Trophoblast cell (in vitro differentiated cells and primary cell): ENCODE measurements around the gene SF3B3.

ENCODE experiments used
- DNase-seq, 2 donors: peaks; one replicate each; pipeline ENCODE4 v3.0.0-alpha.2; 2016
- H2AFZ ChIP-seq: 2 replicates; pipeline ENCODE4 v1.6.1; 2013; ENCODE audit warnings: low read length, moderate library complexity, mild to moderate bottlenecking; ENCODE audit not compliant: insufficient read depth, poor library complexity
- H2AK5ac ChIP-seq: 2 replicates; pipeline ENCODE4 v1.6.1; 2013; ENCODE audit warnings: mild to moderate bottlenecking, low read length
- H2BK120ac ChIP-seq: 2 replicates; pipeline ENCODE4 v1.6.1; 2013; ENCODE audit warnings: low read length, mild to moderate bottlenecking, moderate library complexity; ENCODE audit not compliant: insufficient read depth, poor library complexity
- H2BK12ac ChIP-seq: 2 replicates; pipeline ENCODE4 v1.6.1; 2013; ENCODE audit warnings: mild to moderate bottlenecking, low read length, moderate library complexity
- H2BK5ac ChIP-seq: 2 replicates; pipeline ENCODE4 v1.6.1; 2013; ENCODE audit warnings: low read length, low read depth, moderate library complexity, mild to moderate bottlenecking; ENCODE audit not compliant: poor library complexity
- H3K14ac ChIP-seq: 2 replicates; pipeline ENCODE4 v1.6.1; 2013; ENCODE audit warnings: mild to moderate bottlenecking, low read length
- H3K18ac ChIP-seq: 2 replicates; pipeline ENCODE4 v1.6.1; 2013; ENCODE audit warnings: mild to moderate bottlenecking, low read length
- H3K23ac ChIP-seq: 2 replicates; pipeline ENCODE4 v1.6.1; 2013; ENCODE audit warnings: low read length
- H3K27ac ChIP-seq: 2 replicates; pipeline ENCODE4 v1.5.1; 2013; ENCODE audit warnings: low read depth, mild to moderate bottlenecking, inconsistent platforms, low read length, moderate library complexity
- H3K27me3 ChIP-seq: 2 replicates; pipeline ENCODE4 v1.6.1; 2013; ENCODE audit warnings: inconsistent platforms, mild to moderate bottlenecking, low read length, moderate library complexity; ENCODE audit not compliant: insufficient read depth
- H3K36me3 ChIP-seq, 2 experiments: 1 replicate in 1 of 2; 2 replicates in 1 of 2; pipeline ENCODE4 v1.6.1; 2013; ENCODE audit warnings: low read length in 2 of 2, mild to moderate bottlenecking in 2 of 2, moderate library complexity in 1 of 2; ENCODE audit not compliant: insufficient read depth in 2 of 2, control insufficient read depth in 1 of 2
- H3K4ac ChIP-seq: 2 replicates; pipeline ENCODE4 v1.6.1; 2013; ENCODE audit warnings: low read depth, mild to moderate bottlenecking, low read length, moderate library complexity
- H3K4me1 ChIP-seq, 2 experiments: 1 replicate in 1 of 2; 2 replicates in 1 of 2; pipeline ENCODE4 v1.6.1; 2013; ENCODE audit warnings: low read length in 2 of 2, mild to moderate bottlenecking in 2 of 2, moderate library complexity in 1 of 2; ENCODE audit not compliant: insufficient read depth in 2 of 2, control insufficient read depth in 1 of 2
- H3K4me2 ChIP-seq: 2 replicates; pipeline ENCODE4 v1.6.1; 2013; ENCODE audit warnings: inconsistent platforms, mild to moderate bottlenecking, low read length, moderate library complexity
- H3K4me3 ChIP-seq: 2 replicates; pipeline ENCODE4 v1.5.1; 2013; ENCODE audit warnings: mild to moderate bottlenecking, low read depth, low read length, inconsistent platforms
- H3K79me1 ChIP-seq: one replicate; pipeline ENCODE4 v1.6.1; 2013; ENCODE audit warnings: low read length
- H3K79me2 ChIP-seq: 2 replicates; pipeline ENCODE4 v1.6.1; 2013; ENCODE audit warnings: low read length, mild to moderate bottlenecking; ENCODE audit not compliant: control insufficient read depth, insufficient read depth, poor library complexity
- H3K9ac ChIP-seq: 2 replicates; pipeline ENCODE4 v1.6.1; 2013; ENCODE audit warnings: mild to moderate bottlenecking, low read length
- H3K9me3 ChIP-seq: 2 replicates; pipeline ENCODE4 v1.6.1; 2013; ENCODE audit warnings: low read depth, mild to moderate bottlenecking, control low read depth, inconsistent platforms, low read length; ENCODE audit not compliant: insufficient read depth
- H4K12ac ChIP-seq: 2 replicates; pipeline ENCODE4 v1.6.1; 2013; ENCODE audit warnings: low read depth, mild to moderate bottlenecking, low read length, moderate library complexity
- H4K8ac ChIP-seq: 2 replicates; pipeline ENCODE4 v1.6.1; 2013; ENCODE audit warnings: low read depth, mild to moderate bottlenecking, low read length, moderate library complexity
- H4K91ac ChIP-seq: one replicate; pipeline ENCODE4 v1.6.1; 2013; ENCODE audit warnings: low read depth, mild to moderate bottlenecking, low read length, moderate library complexity
- WGBS: extraction: QIAGEN DNeasy Blood & Tissue Kit; methylation state at CpG from one replicate; pipeline ENCODE4 v1.1.7; 2013; ENCODE audit warnings: missing lambda C conversion rate; ENCODE audit not compliant: insufficient read length, insufficient coverage; ENCODE audit errors: extremely low coverage; 5-methylcytosine and 5-hydroxymethylcytosine counted together

The SF3B3 gene

DNA sequence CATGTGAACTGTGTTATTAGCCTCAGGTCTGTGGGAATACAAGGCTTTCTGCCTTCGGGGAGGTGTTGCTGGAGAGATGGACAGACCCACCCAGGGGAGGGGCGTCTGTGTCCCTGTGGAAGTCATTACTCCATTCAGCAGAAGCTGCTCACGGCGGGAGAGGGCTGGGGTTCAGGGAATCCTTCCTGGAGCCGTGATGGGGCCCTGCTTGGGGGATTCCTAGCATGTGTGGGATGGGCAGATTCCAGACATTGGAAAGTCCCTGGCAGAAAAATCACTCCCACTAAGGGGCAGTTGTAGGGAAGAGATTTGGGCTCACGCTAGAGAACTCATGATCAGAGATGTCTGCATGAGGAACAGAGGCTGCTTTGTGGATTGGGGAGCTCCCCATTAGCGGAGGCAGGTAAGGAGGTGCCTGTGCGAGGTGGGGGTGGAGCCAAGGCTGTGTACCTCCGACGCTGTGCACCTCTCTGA, 66.4 kb downstream of the SF3B3 start:
- Histone ChIP-seq H2AFZ (no peak overlapping the region), H2BK5ac (no peak overlapping the region), H3K27ac (no peak overlapping the region)

DNA sequence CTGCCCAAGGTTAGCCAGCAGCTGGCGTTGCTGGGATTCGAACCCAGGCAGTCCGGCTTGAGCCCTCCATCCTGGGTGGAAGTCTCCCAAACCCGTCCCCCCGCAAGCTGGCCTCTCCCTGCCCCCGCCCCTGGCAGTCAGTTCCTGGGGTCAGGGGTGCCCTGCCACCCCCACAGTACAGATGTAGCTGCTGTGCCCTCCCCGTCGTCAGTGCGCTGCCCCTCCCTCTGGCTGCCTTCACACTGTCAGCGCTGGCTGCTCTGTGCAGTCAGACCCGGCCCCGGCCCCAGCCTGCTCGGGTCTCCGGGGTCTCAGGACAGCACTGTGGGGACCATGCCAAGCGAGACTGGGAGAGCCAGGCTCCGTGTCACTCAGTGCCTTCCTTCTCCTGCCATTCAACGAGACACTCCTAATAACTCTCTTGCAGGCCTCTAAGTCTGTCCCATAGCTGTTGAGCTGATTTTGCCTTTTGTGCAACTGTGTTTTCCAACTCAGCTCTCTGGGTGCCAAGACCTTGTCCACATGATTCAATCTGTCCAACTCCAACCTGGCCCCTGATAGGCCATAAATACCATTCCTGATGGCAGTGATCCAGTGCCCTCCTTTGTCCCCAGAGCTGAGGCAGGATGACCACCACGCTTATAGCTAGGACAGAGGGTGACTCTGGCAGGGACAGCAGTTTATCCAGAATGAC, 67.3 kb downstream of the SF3B3 start:
- Histone ChIP-seq H3K27ac (no peak overlapping the region), H3K9me3 (no peaks in the 10 kb centered on the region), H3K9ac (no peak overlapping the region), H3K4me1 (no peaks in the 10 kb centered on the region), H4K91ac (no peak overlapping the region), H3K79me1 (no peaks in the 10 kb centered on the region), H3K36me3 (no peaks in the 10 kb centered on the region), H4K8ac (no peak overlapping the region), H3K79me2 (no peaks in the 10 kb centered on the region), H4K12ac (no peak overlapping the region), H3K4me3 (no peak overlapping the region), H2AFZ (peak overlapping the region; percentile 17), H3K4me2 (no peak overlapping the region), H2BK120ac (no peak overlapping the region), H2BK5ac (no peak overlapping the region), H3K14ac (no peak overlapping the region), H3K23ac (no peak overlapping the region), H3K18ac (no peak overlapping the region), H3K4ac (no peak overlapping the region), H3K27me3 (no peaks in the 10 kb centered on the region), H2AK5ac (no peak overlapping the region), H2BK12ac (no peak overlapping the region)
- DNase-seq = no peak
- no CpG with 5 or more reads among the region's 18 CpGs for WGBS

More for the DNA sequence above, 66.4 kb downstream of the SF3B3 start:
- Histone ChIP-seq H3K27me3 (no peaks in the 10 kb centered on the region), H4K8ac (no peak overlapping the region), H3K4ac (no peak overlapping the region), H3K36me3 (no peaks in the 10 kb centered on the region), H4K12ac (no peak overlapping the region), H3K4me2 (no peak overlapping the region), H4K91ac (no peak overlapping the region), H3K79me1 (no peaks in the 10 kb centered on the region), H2BK12ac (no peak overlapping the region), H2BK120ac (no peak overlapping the region), H3K14ac (no peak overlapping the region), H3K4me1 (no peaks in the 10 kb centered on the region), H3K18ac (no peak overlapping the region), H3K79me2 (no peaks in the 10 kb centered on the region), H3K4me3 (no peak overlapping the region), H3K9me3 (no peaks in the 10 kb centered on the region), H3K9ac (no peak overlapping the region), H3K23ac (no peak overlapping the region), H2AK5ac (no peak overlapping the region)
- no CpG with 5 or more reads among the region's 10 CpGs for WGBS
- DNase-seq = no peak

DNA sequence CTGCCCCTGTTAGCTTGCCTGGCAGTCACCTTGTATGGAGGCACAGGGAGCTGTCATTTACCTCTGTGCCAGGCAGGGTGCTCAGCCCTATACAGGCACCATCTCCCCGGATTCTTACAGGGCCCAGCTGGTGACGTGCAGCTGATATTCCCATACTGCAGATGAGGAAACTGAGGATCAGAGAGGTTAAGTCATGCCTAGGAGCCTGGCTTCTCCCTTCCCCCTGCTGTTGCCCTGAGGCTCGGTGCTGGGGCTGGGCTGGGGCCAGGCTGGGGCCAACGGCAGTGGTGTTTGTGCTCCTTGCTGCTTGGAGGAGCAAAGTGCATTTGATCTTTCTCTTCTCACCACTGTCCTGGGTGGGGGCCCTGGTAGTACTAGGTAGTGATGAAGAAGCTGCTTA, 68.0 kb downstream of the SF3B3 start:
- Histone ChIP-seq H3K14ac (no peak overlapping the region), H3K79me1 (no peaks in the 10 kb centered on the region), H3K4me3 (no peak overlapping the region), H3K23ac (no peak overlapping the region), H3K4me2 (no peak overlapping the region), H3K9ac (no peak overlapping the region), H4K12ac (no peak overlapping the region), H2BK12ac (no peak overlapping the region), H2AK5ac (no peak overlapping the region), H2AFZ (no peak overlapping the region), H3K4me1 (no peaks in the 10 kb centered on the region), H2BK5ac (no peak overlapping the region), H3K9me3 (no peaks in the 10 kb centered on the region), H3K36me3 (no peaks in the 10 kb centered on the region), H2BK120ac (no peak overlapping the region), H3K4ac (no peak overlapping the region), H4K91ac (no peak overlapping the region), H4K8ac (no peak overlapping the region), H3K79me2 (no peaks in the 10 kb centered on the region), H3K18ac (no peak overlapping the region), H3K27ac (no peak overlapping the region), H3K27me3 (no peaks in the 10 kb centered on the region)
- DNase-seq = no peak
- WGBS = no CpG with 5 or more reads among the region's 4 CpGs

DNA sequence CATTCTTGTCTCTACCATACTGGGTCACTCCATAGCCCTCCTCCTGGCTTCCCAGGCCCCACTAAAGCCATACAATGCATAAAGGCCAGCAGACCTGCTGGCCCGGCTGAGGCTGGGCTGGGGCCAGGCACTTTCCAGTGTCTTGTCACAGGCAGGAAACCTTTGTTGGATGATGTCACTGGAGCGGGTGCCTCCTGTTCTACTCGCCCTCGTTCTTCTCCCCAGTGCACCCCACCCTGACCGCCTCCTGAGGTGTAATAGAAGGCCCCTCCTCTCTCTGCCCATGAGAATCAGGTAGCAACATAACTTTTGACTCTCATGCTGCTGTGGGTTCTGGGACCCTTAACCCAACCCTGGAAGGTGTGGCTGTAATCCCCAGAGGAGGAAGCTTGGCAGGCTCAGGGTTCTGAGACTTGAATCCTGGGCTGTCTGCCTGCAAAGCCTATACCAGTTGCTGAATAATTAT, 68.5 kb downstream of the SF3B3 start:
- no peak overlapping the region for H3K4ac ChIP-seq
- H4K91ac ChIP-seq = no peak overlapping the region
- H2AK5ac ChIP-seq = no peak overlapping the region
- DNase-seq = no peak
- H4K8ac ChIP-seq = no peak overlapping the region
- H2AFZ ChIP-seq = no peak overlapping the region
- no peak overlapping the region for H3K9ac ChIP-seq
- no peaks in the 10 kb centered on the region for H3K9me3 ChIP-seq
- H3K4me2 ChIP-seq = no peak overlapping the region
- no peak overlapping the region for H2BK5ac ChIP-seq
- H3K18ac ChIP-seq = no peak overlapping the region
- no CpG with 5 or more reads among the region's 5 CpGs for WGBS
- H3K4me1 ChIP-seq = no peaks in the 10 kb centered on the region
- no peak overlapping the region for H3K27ac ChIP-seq
- H3K4me3 ChIP-seq = no peak overlapping the region
- no peaks in the 10 kb centered on the region for H3K79me2 ChIP-seq
- H3K27me3 ChIP-seq = no peaks in the 10 kb centered on the region
- no peak overlapping the region for H2BK120ac ChIP-seq
- no peak overlapping the region for H3K23ac ChIP-seq
- H3K79me1 ChIP-seq = no peaks in the 10 kb centered on the region
- H2BK12ac ChIP-seq = no peak overlapping the region
- H4K12ac ChIP-seq = no peak overlapping the region
- no peak overlapping the region for H3K14ac ChIP-seq
- no peaks in the 10 kb centered on the region for H3K36me3 ChIP-seq
